AG04450 (cell line): Measurements from ENCODE around the gene TBCE. TPM values are rescaled to one million over a fixed set of nuclear protein-coding genes. Genes with fewer than 3 reads are reported as not detected.

Experiments used
- CTCF ChIA-PET: fragments of 300-600, 350-600 bp; formaldehyde crosslinking; extraction: SDS; loops from one replicate; lab custom pipeline; 2022; ENCODE audit warnings: antibody characterized with exemption, inconsistent platforms; lab: Charles Lee
- POLR2A ChIA-PET: fragments of 350-600 bp; formaldehyde crosslinking; extraction: SDS; loops from one replicate; lab custom pipeline; 2021; ENCODE audit warnings: antibody characterized with exemption, inconsistent platforms; lab: Yijun Ruan, JAX
- DNase-seq: peaks from one replicate; pipeline ENCODE4 v3.0.0-alpha.2; 2011; ENCODE audit warnings: low read depth, low spot score
- H3K27ac ChIP-seq: one replicate; pipeline ENCODE4 v1.5.1; 2012; ENCODE audit warnings: low read depth, low read length, control low read depth
- H3K27me3 ChIP-seq: one replicate; pipeline ENCODE4 v1.6.0; 2012; ENCODE audit warnings: low read length; ENCODE audit not compliant: control insufficient read depth, insufficient read depth
- H3K4me3 ChIP-seq: 2 replicates; pipeline ENCODE4 v1.5.1; 2011; ENCODE audit warnings: mild to moderate bottlenecking, low read depth, low read length, control low read depth
- H3K9me3 ChIP-seq: 2 replicates; pipeline ENCODE4 v1.5.1; 2012; ENCODE audit warnings: low read length; ENCODE audit not compliant: control insufficient read depth, insufficient read depth
- polyA plus RNA-seq: library from polyadenylated mRNA; depleted of rRNA; stranded (reverse); fragments of >200 nt; gene quantifications from 2 replicates; pipeline ENCODE4 v1.2.3, GENCODE V29; 2011
- TF ChIP-seq, protein P1 (sequence below): IDR thresholded peaks from 2 replicates; pipeline ENCODE4 v1.5.1; 2011; ENCODE audit warnings: low read depth, low read length, control low read depth, inconsistent platforms

Gene TBCE
- polyA plus RNA-seq, 1 experiment = 36.5 TPM

DNA sequence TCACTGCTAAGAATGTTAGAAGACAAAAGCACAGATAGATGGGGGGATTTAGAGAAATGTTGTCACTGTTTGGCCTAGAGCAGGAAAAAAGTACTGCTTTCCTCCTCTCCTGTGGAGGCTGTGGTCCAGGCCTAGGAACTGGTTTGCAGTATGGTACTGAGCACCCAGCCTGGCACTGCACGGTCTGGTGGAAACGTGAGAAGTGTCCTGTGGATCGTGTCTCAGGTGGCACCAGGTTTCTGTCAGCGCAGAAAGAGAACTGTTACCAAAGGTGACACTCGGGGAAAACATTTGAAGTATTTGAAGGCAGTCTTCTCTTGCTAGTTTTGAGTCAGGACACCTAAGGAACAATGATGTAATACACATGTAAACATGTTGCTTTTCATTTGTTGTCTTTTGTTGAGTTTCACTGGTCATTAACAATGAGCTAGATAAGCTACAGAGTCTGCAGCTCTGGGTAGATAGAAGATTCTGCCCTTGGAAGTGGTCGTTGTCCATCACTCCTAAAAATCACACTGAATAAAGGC, 74.0 kb downstream of the TBCE start:
- no peak overlapping the region for H3K4me3 ChIP-seq
- ChIA-PET CTCF (interaction anchor here (1.0 to 1.4 kb wide), 2 partner anchors 10 to 64 kb away, joined by 3 to 4 read pairs; no protein-coding TSS in a partner anchor), POLR2A (interaction anchor here (0.7 kb wide), 1 partner anchor 110 kb away, joined by 5 read pairs; no protein-coding TSS in a partner anchor)

DNA sequence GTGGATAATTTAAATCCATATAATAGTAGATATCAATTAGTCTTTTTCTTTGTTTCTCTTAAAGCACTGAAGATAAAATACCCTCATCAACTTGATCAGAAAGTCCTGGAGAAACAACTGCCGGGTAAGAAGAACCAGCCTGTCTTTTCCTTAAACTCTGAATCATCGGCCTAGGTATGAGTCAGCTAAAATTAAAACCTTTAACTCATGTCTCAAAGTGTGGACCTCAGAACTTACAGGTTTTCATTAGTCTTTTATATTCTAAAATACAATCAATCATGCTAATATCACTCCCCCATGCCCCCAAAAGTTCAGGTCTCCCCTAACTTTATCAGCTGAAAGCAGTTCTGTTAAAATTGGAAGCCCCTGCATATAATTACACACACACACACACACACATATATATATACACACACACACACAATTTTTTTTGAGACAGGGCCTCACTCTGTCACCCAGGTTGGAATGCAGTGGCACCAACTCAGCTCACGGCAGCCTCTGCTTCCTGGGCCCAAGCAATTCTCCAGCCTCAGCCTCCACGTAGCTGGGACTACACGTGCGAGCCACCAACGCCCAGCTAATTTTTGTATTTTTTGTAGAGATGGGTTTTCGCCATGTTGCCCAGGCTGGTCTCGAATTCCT, 75.7 kb downstream of the TBCE start:
- Histone ChIP-seq H3K9me3 (no peaks in the 10 kb centered on the region), H3K27me3 (no peaks in the 10 kb centered on the region), H3K27ac (peak overlapping the region; percentile 85), H3K4me3 (no peak overlapping the region)
- ChIA-PET POLR2A (interaction anchor here (0.6 kb wide), 1 partner anchor 334 kb away, joined by 3 read pairs; no protein-coding TSS in a partner anchor), CTCF (interaction anchor here (0.6 to 2.2 kb wide), 7 partner anchors 26 to 341 kb away, joined by 3 to 10 read pairs (median 4); no protein-coding TSS in a partner anchor)
- peak; percentile 46 for DNase-seq
- TF ChIP-seq, protein P1, sequence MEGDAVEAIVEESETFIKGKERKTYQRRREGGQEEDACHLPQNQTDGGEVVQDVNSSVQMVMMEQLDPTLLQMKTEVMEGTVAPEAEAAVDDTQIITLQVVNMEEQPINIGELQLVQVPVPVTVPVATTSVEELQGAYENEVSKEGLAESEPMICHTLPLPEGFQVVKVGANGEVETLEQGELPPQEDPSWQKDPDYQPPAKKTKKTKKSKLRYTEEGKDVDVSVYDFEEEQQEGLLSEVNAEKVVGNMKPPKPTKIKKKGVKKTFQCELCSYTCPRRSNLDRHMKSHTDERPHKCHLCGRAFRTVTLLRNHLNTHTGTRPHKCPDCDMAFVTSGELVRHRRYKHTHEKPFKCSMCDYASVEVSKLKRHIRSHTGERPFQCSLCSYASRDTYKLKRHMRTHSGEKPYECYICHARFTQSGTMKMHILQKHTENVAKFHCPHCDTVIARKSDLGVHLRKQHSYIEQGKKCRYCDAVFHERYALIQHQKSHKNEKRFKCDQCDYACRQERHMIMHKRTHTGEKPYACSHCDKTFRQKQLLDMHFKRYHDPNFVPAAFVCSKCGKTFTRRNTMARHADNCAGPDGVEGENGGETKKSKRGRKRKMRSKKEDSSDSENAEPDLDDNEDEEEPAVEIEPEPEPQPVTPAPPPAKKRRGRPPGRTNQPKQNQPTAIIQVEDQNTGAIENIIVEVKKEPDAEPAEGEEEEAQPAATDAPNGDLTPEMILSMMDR = no peak

More for the DNA sequence above, 74.0 kb downstream of the TBCE start:
- Histone ChIP-seq H3K27ac (no peak overlapping the region), H3K9me3 (no peaks in the 10 kb centered on the region), H3K27me3 (no peaks in the 10 kb centered on the region)
- TF ChIP-seq, protein P1 = no peak
- DNase-seq = no peak

DNA sequence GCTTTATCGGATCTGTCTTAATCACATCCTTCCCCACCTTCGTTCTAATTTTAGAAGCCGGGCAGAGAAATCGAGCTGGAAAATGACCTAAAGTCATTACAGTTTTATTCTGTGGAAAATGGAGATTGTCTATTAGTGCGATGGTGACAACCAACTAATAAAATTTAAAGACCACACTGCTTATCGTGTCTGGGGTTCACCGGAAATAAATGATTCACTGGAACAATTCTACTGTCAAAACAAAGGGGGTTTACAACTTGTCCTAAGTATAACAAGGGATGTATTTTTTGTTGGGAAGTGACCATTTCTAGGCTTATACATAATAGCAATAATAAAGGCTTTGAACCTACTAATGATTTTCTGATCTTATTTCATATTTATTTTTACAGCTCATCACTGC, 81.4 kb downstream of the TBCE start:
- ChIA-PET POLR2A (no interaction called here), CTCF (interaction anchor here (0.5 to 1.2 kb wide), 3 partner anchors 32 to 346 kb away, joined by 4 read pairs; no protein-coding TSS in a partner anchor)
- H3K9me3 ChIP-seq = no peaks in the 10 kb centered on the region
- H3K27ac ChIP-seq = no peak overlapping the region
- no peak for DNase-seq
- H3K27me3 ChIP-seq = no peaks in the 10 kb centered on the region
- H3K4me3 ChIP-seq = no peak overlapping the region
- TF ChIP-seq, protein P1 = no peak

DNA sequence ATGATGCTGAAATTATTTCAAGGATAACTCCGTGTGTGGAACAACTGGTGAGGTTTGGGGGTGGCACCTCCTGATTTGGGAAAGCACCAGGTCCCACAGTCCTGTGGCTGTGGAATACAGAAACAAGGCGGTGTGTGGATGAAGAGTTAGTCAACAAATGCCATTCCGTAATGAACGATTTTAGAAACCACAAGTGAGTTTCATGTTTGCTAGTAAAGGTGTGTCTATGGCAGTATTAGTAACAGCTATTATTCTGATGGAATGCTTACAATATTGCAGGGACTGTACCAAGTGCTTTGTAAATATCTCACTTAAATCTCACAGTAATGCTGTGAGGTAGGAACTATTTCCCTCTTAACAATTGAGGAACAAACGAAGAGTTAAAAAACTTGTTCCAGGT, 83.2 kb downstream of the TBCE start:
- ChIA-PET POLR2A (no interaction called here), CTCF (interaction anchor here (1.3 kb wide), 1 partner anchor 9 kb away, joined by 3 read pairs; no protein-coding TSS in a partner anchor)
- DNase-seq = no peak
- H3K9me3 ChIP-seq = no peaks in the 10 kb centered on the region
- H3K4me3 ChIP-seq = no peak overlapping the region
- TF ChIP-seq, protein P1 = no peak
- no peaks in the 10 kb centered on the region for H3K27me3 ChIP-seq
- no peak overlapping the region for H3K27ac ChIP-seq

DNA sequence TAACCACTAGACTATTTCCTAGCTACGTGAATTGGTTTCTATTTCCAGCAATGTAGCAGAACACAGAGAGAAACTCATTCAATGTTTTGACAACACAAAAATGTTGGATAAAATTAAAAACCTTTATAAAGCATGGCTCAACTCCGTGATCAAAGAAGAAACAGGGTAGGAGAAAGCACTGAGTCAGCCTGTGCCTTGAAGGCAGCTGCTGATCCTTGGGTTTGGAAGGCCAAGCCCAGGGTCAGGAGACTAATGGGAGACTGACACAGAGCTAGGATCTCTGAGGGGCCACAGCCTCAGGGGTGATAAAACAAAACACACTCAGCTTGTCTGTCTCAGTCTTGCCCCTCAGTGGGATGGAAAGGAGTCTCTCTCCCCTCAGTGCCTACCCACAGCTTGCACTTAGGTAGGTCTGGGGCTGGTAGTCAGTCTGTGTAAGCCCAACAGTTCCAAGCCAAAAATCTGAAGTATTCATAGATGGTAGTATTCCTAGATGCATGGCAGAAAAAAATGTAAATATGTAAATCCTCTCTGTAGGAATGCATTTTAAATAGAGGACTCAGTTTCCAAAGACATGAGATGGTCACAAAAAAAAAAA, 83.8 kb downstream of the TBCE start:
- H3K27me3 ChIP-seq = no peaks in the 10 kb centered on the region
- H3K4me3 ChIP-seq = no peak overlapping the region
- H3K27ac ChIP-seq = no peak overlapping the region
- ChIA-PET CTCF (interaction anchor here (1.3 kb wide), 1 partner anchor 10 kb away, joined by 3 read pairs; no protein-coding TSS in a partner anchor), POLR2A (no interaction called here)
- H3K9me3 ChIP-seq = no peaks in the 10 kb centered on the region
- TF ChIP-seq, protein P1 = no peak
- no peak for DNase-seq
